Adrenal gland (tissue), 5 donors: Measurements from ENCODE around the gene KLHL7.

Experiments
- CTCF ChIP-seq, 6 experiments: fragments of 450-650 bp in 4 of 6; fragments of 200-600 bp in 2 of 6; sonication (generic) in 1 of 6; IDR thresholded peaks; 1 replicate in 5 of 6; 2 replicates in 1 of 6; pipeline versions ENCODE4 v1.5.1 to v1.8.0; 2016 to 2021; ENCODE audit warnings: antibody characterized with exemption in 6 of 6, mild to moderate bottlenecking in 2 of 6, moderate library complexity in 1 of 6
- POLR2A ChIP-seq, 2 donors: fragments of 450-650 bp; IDR thresholded peaks; one replicate each; pipeline ENCODE4 v1.6.1; 2017; ENCODE audit warnings: antibody characterized with exemption in 2 of 2, mild to moderate bottlenecking in 2 of 2, moderate library complexity in 1 of 2
- donor health status: DM: no; HTN: no; CAD: no.

GRCh38 chr7:23211589-23211988 lies 106.0 kb downstream of the KLHL7 start:
- no peak for TF ChIP-seq POLR2A (IDR thresholded peaks at IDR 0.05)
- TF ChIP-seq CTCF (IDR thresholded peaks at IDR 0.05): no peak
